Stomach (tissue), 9 donors: ENCODE measurements around the gene PLD4. TPM values are rescaled to one million over a fixed set of nuclear protein-coding genes. Genes with fewer than 3 reads are reported as not detected.

Experiments used
- DNase-seq, 2 donors: peaks; one replicate each; pipeline versions ENCODE4 v3.0.0 to v3.0.0-alpha.2; 2013 to 2019
- H3K27ac ChIP-seq, 5 donors: fragments of 200-600 bp in 4 of 5; sonication (generic) in 4 of 5; one replicate each; pipeline ENCODE4 v1.5.1; 2013 to 2019; ENCODE audit warnings: mild to moderate bottlenecking in 1 of 5, moderate library complexity in 1 of 5
- H3K27me3 ChIP-seq, 3 donors: fragments of 200-600 bp; sonication (generic); one replicate each; pipeline ENCODE4 v1.5.1; 2017 to 2019; ENCODE audit warnings: mixed run types in 1 of 3
- H3K36me3 ChIP-seq, 4 donors: fragments of 200-600 bp; sonication (generic); 1 replicate in 3 of 4; 2 replicates in 1 of 4; pipeline ENCODE4 v1.5.1; 2016 to 2019
- H3K4me1 ChIP-seq, 4 donors: fragments of 200-600 bp; sonication (generic); one replicate each; pipeline ENCODE4 v1.5.1; 2016 to 2019
- H3K4me3 ChIP-seq, 4 donors: fragments of 200-600 bp; sonication (generic) in 3 of 4; one replicate each; pipeline ENCODE4 v1.5.1; 2016 to 2019; ENCODE audit warnings: mild to moderate bottlenecking in 1 of 4
- H3K9me3 ChIP-seq, 4 donors: fragments of 200-600 bp; sonication (generic); one replicate each; pipeline ENCODE4 v1.5.1; 2016 to 2019
- CTCF ChIP-seq, 7 experiments: fragments of 450-650 bp in 4 of 7; fragments of 200-600 bp in 3 of 7; sonication (generic) in 3 of 7; IDR thresholded peaks; one replicate each; pipeline ENCODE4 v1.5.1; 2016 to 2019; ENCODE audit warnings: antibody characterized with exemption in 7 of 7, control low read depth in 2 of 7, mild to moderate bottlenecking in 1 of 7
- EP300 ChIP-seq: sonication (generic); formaldehyde crosslinking; IDR thresholded peaks from one replicate; pipeline ENCODE4 v1.6.1; 2017; ENCODE audit warnings: antibody characterized with exemption
- POLR2A ChIP-seq, 4 donors: fragments of 450-650 bp; IDR thresholded peaks; one replicate each; pipeline ENCODE4 v1.6.1; 2016; ENCODE audit warnings: antibody characterized with exemption in 4 of 4, control low read depth in 2 of 4, mild to moderate bottlenecking in 1 of 4, moderate library complexity in 1 of 4
- POLR2AphosphoS5 ChIP-seq, 3 donors: sonication (generic); formaldehyde crosslinking; IDR thresholded peaks; one replicate each; pipeline ENCODE4 v1.6.1; 2016; ENCODE audit warnings: antibody characterized with exemption in 3 of 3
- WGBS, 5 donors: extraction: QIAGEN DNeasy Blood & Tissue Kit in 3 of 5; methylation state at CpG; one replicate each; pipeline versions ENCODE4 v1.1.5 to v1.1.7; 2013 to 2018; 5-methylcytosine and 5-hydroxymethylcytosine counted together
- intact Hi-C: fragments of 100-400 bp; cut with DNase I; formaldehyde crosslinking; loops from one replicate; pipeline ENCODE4 v1.15.1; 2023; ENCODE audit warnings: low total_unique reads
- polyA plus RNA-seq, 3 donors: library from polyadenylated mRNA; stranded (reverse); fragments of 200-250 nt; gene quantifications; one replicate each; pipeline ENCODE4 v1.2.3, GENCODE V29; 2013
- total RNA-seq, 5 donors: library from RNA; depleted of rRNA; stranded (reverse); fragments of >200 nt; gene quantifications; one replicate each; pipeline versions ENCODE4 v1.1.0 to v1.2.3, GENCODE V29; 2014 to 2016
- donor health status: healthy with polysubstance abuse.
- donor health status: Bipolar disorder and iron deficiency.
- donor health status: healthy.

The PLD4 gene
- total and polyA plus RNA-seq, 8 donors: 0.14 to 2.6 (median 1.2) TPM; not detected in 4

GRCh38 chr14:104876251-104876699 lies 48.4 kb upstream of the PLD4 start:
- no peaks in the 10 kb centered on the region for H3K9me3 ChIP-seq
- intact Hi-C loops: no loop called here
- H3K27ac ChIP-seq: no peak overlapping the region
- H3K27me3 ChIP-seq: no peaks in the 10 kb centered on the region
- H3K4me1 ChIP-seq: peaks cover 6 to 43% (median 25%) of the 10 kb centered on the region in 4 donors
- no peak for DNase-seq
- peaks cover 16 to 45% (median 44%) of the 10 kb centered on the region in 4 donors for H3K36me3 ChIP-seq
- H3K4me3 ChIP-seq: no peak overlapping the region
- TF ChIP-seq CTCF (IDR thresholded peaks at IDR 0.05) (no peak), POLR2A (IDR thresholded peaks at IDR 0.05) (no peak), POLR2AphosphoS5 (IDR thresholded peaks at IDR 0.05) (no peak), EP300 (no peak)
- 71 to 90% (median 90%) methylated on average over 3 to 8 of the region's 8 CpGs for WGBS, 5 donors

DNA sequence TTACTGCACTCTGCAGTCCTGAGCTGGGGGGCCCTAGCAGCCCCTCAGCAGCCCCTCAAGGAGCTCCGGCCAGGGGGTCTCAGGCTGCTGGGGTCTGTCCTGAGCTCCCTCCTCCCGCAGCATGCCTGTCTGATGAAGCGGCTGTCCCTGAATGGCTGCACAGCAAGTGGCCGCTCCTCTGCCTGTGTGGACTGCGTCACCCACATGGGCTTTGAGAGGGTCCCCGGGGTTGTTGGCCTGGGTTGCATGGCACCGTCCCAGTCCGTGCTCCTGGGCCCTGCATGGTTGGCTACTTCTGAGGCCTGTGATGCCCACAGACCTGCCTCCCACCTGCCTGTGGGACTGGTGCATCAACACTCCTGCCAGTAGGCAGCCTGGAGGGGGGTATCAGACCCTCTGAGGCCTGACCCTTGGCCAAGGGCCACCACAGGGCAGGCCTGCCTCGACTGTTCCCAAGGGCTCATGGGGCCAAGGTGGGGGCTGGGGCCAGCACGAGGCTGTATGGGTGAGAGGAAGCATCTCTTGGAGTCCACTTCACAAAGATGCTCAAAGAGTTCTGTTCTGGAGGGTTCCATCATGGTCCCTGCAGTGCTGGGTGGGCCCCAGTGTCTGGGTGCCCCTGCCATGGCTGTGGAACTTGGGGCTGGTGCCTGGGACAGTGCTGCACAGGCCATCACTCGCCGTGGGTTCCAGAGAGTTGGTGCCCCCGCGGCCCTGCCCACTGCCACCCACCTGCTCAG lies 47.4 kb upstream of the PLD4 start:
- no peaks in the 10 kb centered on the region for H3K9me3 ChIP-seq
- intact Hi-C loops: no loop called here
- no peak overlapping the region for H3K27ac ChIP-seq
- peaks cover 16 to 52% (median 48%) of the 10 kb centered on the region in 4 donors for H3K36me3 ChIP-seq
- no peak overlapping the region for H3K4me3 ChIP-seq
- H3K4me1 ChIP-seq: peaks cover 6 to 36% (median 24%) of the 10 kb centered on the region in 4 donors
- WGBS, 5 donors: 78 to 87% (median 84%) methylated on average over 6 to 14 of the region's 14 CpGs
- no peak for DNase-seq
- H3K27me3 ChIP-seq: no peaks in the 10 kb centered on the region
- TF ChIP-seq POLR2AphosphoS5 (IDR thresholded peaks at IDR 0.05) (no peak), CTCF (IDR thresholded peaks at IDR 0.05) (no peak), EP300 (no peak), POLR2A (IDR thresholded peaks at IDR 0.05) (no peak)

DNA sequence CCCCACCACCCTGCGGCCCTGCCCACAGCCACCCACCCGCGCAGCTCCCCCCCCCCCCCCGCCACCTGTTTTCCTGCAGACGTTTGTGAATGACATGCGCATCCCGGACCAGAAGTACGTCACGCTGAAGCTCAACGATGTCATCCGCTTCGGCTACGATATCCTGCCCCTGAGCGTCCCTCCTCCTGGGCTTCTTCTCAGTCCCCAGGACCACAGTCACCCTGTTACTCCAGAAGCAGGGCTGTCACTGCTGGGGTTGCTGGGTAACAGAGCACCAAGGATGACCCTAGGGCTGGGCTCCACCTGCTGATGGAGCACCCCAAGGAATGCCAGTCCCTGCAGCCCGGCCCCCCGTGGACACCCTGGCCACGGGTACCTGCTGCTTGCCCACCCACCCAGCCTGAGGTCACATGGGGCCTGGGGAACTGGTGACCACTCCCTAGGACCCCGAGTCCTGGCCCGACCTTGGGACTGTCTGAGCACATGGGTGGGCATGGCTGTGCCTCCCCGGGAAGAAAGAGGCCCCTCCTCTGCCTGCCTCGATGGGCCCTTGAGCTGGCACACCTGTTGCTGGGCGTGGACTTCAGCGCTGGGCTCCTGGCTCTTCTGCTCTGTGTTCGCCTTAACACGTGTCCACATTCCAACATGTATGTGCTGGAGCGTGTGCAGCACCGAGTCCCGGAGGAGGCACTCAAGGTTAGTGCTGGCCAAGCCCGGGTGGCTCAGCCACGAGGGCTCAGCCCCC lies 46.7 kb upstream of the PLD4 start:
- no peaks in the 10 kb centered on the region for H3K27me3 ChIP-seq
- H3K27ac ChIP-seq: no peak overlapping the region
- peaks cover 2 to 34% (median 21%) of the 10 kb centered on the region in 4 donors for H3K4me1 ChIP-seq
- DNase-seq: no peak
- no peaks in the 10 kb centered on the region for H3K9me3 ChIP-seq
- intact Hi-C loops: no loop called here
- TF ChIP-seq POLR2A (IDR thresholded peaks at IDR 0.05) (no peak), CTCF (IDR thresholded peaks at IDR 0.05) (no peak), EP300 (no peak), POLR2AphosphoS5 (IDR thresholded peaks at IDR 0.05) (no peak)
- H3K4me3 ChIP-seq: no peak overlapping the region
- H3K36me3 ChIP-seq: peaks cover 19 to 59% (median 53%) of the 10 kb centered on the region in 4 donors
- WGBS, 5 donors: 69 to 80% (median 71%) methylated on average over 20 to 30 of the region's 30 CpGs

DNA sequence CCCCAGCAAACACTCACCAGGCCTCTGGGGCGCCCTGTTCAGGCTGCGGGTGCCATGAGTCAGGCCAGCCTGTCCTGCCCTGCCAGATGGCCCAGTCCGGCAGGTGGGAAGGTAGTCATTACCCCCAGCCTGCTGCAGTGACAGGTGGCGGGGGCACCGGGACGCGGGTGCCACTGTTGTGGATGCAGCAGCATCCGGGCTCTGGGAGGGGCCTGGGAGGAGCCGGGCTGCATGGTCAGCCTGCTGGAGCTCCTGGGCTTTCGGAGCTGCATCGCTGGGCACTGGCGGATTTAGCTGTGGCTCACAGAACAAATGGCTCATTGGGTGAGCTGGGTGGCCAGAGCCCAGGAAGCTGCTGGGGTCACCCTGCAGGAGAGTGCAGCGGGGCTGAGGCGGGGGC lies 46.1 kb upstream of the PLD4 start:
- Histone ChIP-seq H3K9me3 (no peaks in the 10 kb centered on the region), H3K36me3 (peaks cover 25 to 65% (median 59%) of the 10 kb centered on the region in 4 donors), H3K27ac (no peak overlapping the region), H3K4me1 (peaks cover 0 to 28% (median 15%) of the 10 kb centered on the region in 4 donors), H3K27me3 (no peaks in the 10 kb centered on the region), H3K4me3 (no peak overlapping the region)
- intact Hi-C loops: no loop called here
- 92 to 96% (median 94%) methylated on average over 7 to 14 of the region's 14 CpGs for WGBS, 5 donors
- DNase-seq: no peak
- TF ChIP-seq POLR2A (IDR thresholded peaks at IDR 0.05) (no peak), EP300 (no peak), POLR2AphosphoS5 (IDR thresholded peaks at IDR 0.05) (no peak), CTCF (IDR thresholded peaks at IDR 0.05) (no peak)
